CD4-positive, alpha-beta memory T cell (primary cell): ENCODE results near the gene ST3GAL2. TPM values are rescaled to one million over a fixed set of nuclear protein-coding genes. Genes with fewer than 3 reads are reported as not detected.

Experiments
- CTCF ChIA-PET: fragments of 350-600 bp; sonication (Branson Sonifier 250); formaldehyde crosslinking; loops from one replicate; lab custom pipeline; 2021; ENCODE audit warnings: inconsistent platforms; ENCODE audit not compliant: partially characterized antibody; lab: Charles Lee
- POLR2A ChIA-PET: fragments of 350-600 bp; sonication (Branson Sonifier 250); formaldehyde crosslinking; loops from one replicate; lab custom pipeline; 2021; ENCODE audit not compliant: partially characterized antibody; lab: Charles Lee
- DNase-seq, 5 donors: peaks; one replicate each; pipeline versions ENCODE4 v3.0.0 to v3.0.0-alpha.2; 2020 to 2022; ENCODE audit warnings: mixed read lengths in 1 of 5
- H3K27ac ChIP-seq: one replicate; pipeline ENCODE4 v1.7.0; 2013; ENCODE audit warnings: low read depth, low read length
- H3K27me3 ChIP-seq: 2 replicates; pipeline ENCODE4 v1.7.0; 2013; ENCODE audit warnings: mild to moderate bottlenecking, low read length, moderate library complexity; ENCODE audit not compliant: insufficient read depth
- H3K36me3 ChIP-seq: 2 replicates; pipeline ENCODE4 v1.7.0; 2013; ENCODE audit warnings: mild to moderate bottlenecking, low read length, moderate library complexity; ENCODE audit not compliant: insufficient read depth
- H3K4me1 ChIP-seq: 2 replicates; pipeline ENCODE4 v1.7.0; 2013; ENCODE audit warnings: mild to moderate bottlenecking, low read length, moderate library complexity; ENCODE audit not compliant: insufficient read depth
- H3K4me3 ChIP-seq, 2 donors: one replicate each; pipeline ENCODE4 v1.7.0; 2013; ENCODE audit warnings: low read length in 2 of 2, mild to moderate bottlenecking in 1 of 2
- H3K9me3 ChIP-seq, 2 donors: one replicate each; pipeline ENCODE4 v1.7.0; 2013; ENCODE audit warnings: low read length in 2 of 2, control low read depth in 1 of 2; ENCODE audit not compliant: control insufficient read depth in 1 of 2
- H3K27ac Mint-ChIP-seq, 7 donors: one replicate each; pipeline ENCODE4 v1.8.0; 2020 to 2021; ENCODE audit warnings: mixed read lengths in 7 of 7, mild to moderate bottlenecking in 6 of 7, inconsistent platforms in 3 of 7, moderate library complexity in 3 of 7
- H3K27me3 Mint-ChIP-seq, 2 donors: one replicate each; pipeline ENCODE4 v1.8.0; 2020 to 2021; ENCODE audit warnings: mixed read lengths in 2 of 2
- H3K36me3 Mint-ChIP-seq, 2 donors: one replicate each; pipeline ENCODE4 v1.8.0; 2020 to 2021; ENCODE audit warnings: mixed read lengths in 2 of 2, inconsistent platforms in 1 of 2, mild to moderate bottlenecking in 1 of 2
- H3K4me1 Mint-ChIP-seq, 4 donors: one replicate each; pipeline ENCODE4 v1.8.0; 2020 to 2021; ENCODE audit warnings: mixed read lengths in 4 of 4, mild to moderate bottlenecking in 1 of 4
- H3K4me3 Mint-ChIP-seq, 8 donors: one replicate each; pipeline ENCODE4 v1.8.0; 2020 to 2021; ENCODE audit warnings: mixed read lengths in 8 of 8, mild to moderate bottlenecking in 7 of 8, moderate library complexity in 6 of 8, inconsistent platforms in 3 of 8
- H3K9me3 Mint-ChIP-seq, 8 donors: one replicate each; pipeline ENCODE4 v1.8.0; 2020 to 2021; ENCODE audit warnings: mixed read lengths in 8 of 8, mild to moderate bottlenecking in 5 of 8, inconsistent platforms in 3 of 8, moderate library complexity in 1 of 8
- intact Hi-C: fragments of 100-400 bp; cut with micrococcal nuclease; formaldehyde crosslinking; loops from one replicate; pipeline ENCODE4 v1.15.1; 2023
- polyA plus RNA-seq, 2 donors: library from polyadenylated mRNA; unstranded; fragments of 300-500 nt; fragmentation: Illumina TruSeq; gene quantifications; one replicate each; pipeline ENCODE4 v1.2.3, GENCODE V29; 2021
- total RNA-seq, 2 experiments: library from RNA; stranded (reverse); gene quantifications; one replicate each; pipeline ENCODE4 v1.2.3, GENCODE V29; 2021

The ST3GAL2 gene
- total and polyA plus RNA-seq, 4 experiments from 2014 or later, result 10.0 to 30.8 (median 21.7) TPM

GRCh38 chr16:70429888-70430666 is 8.8 kb downstream of the ST3GAL2 start:
- no peak for DNase-seq
- H3K4me3 ChIP-seq, result no peak overlapping the region
- H3K4me1 Mint-ChIP-seq, result peaks cover 37 to 69% (median 56%) of the 10 kb centered on the region in 4 donors
- peaks cover 4% of the 10 kb centered on the region for H3K36me3 ChIP-seq
- peak overlapping the region; percentile 67 for H3K27ac ChIP-seq
- peak overlapping the region; percentile 80 to 96 (median 91) for H3K27ac Mint-ChIP-seq
- no peaks in the 10 kb centered on the region for H3K27me3 ChIP-seq
- intact Hi-C loops, result no loop called here
- no peaks in the 10 kb centered on the region for H3K9me3 Mint-ChIP-seq
- POLR2A ChIA-PET, result interaction anchor here (1.2 kb wide), 2 partner anchors 9 kb away, joined by 4 to 7 read pairs; partner anchors contain the start of gene ST3GAL2
- peak overlapping the region in 5 of 8 donors; percentile 62 to 82 (median 73) for H3K4me3 Mint-ChIP-seq
- no peaks in the 10 kb centered on the region for H3K9me3 ChIP-seq
- CTCF ChIA-PET, result no interaction called here
- peaks cover 52% of the 10 kb centered on the region for H3K4me1 ChIP-seq
- H3K36me3 Mint-ChIP-seq, result peaks cover 0 to 8% of the 10 kb centered on the region in 2 donors
- H3K27me3 Mint-ChIP-seq, result no peaks in the 10 kb centered on the region

DNA sequence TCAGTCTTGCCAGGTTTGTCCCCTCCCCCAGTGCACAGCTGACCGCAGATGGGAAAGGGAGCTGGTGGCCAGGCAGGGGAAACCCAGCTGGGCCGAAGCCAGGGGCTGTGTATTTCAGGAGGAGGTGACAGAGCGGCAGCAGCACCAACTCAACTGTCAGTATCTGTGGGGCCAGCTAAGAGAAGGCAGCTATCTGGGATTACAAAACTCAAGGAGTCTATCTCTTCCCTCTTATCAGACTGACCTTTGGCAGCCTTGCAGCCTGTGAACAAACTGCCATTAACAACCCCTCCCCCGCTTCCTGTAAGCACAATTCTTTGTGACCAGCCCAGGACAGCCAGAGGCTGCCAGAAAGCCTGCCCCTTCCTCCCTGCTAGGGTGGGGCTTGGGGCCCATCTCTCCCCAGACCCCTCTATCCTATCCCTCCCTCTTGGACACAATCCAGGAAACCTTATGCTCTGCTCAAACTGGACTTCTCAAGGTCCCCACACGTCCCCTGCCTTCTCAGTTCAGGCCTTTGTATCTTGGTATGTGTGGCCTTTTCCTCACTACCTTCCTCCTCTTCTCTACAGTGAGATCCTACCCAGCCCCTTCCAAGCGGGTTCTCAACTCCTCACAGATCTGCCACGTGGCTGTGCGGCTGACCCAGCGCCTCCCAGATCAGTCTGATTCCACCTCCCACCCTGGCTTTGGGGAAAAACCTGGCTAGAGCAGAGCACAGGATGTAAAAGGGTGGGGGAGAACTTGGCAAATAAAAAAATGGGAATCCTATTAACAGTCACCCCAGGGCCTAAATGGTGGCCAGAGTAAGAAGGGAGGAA is 10.5 kb downstream of the ST3GAL2 start:
- intact Hi-C loops, result no loop called here
- no peak overlapping the region for H3K27ac ChIP-seq

GRCh38 chr16:70427786-70428177 is 11.1 kb downstream of the ST3GAL2 start:
- intact Hi-C loops, result no loop called here
- Mint-ChIP-seq H3K9me3 (no peaks in the 10 kb centered on the region), H3K4me1 (peaks cover 28 to 53% (median 40%) of the 10 kb centered on the region in 4 donors), H3K27me3 (no peaks in the 10 kb centered on the region), H3K27ac (peak overlapping the region in 3 of 7 donors; percentile 34 to 57 (median 51)), H3K36me3 (peaks cover 0 to 5% of the 10 kb centered on the region in 2 donors), H3K4me3 (peak overlapping the region in 2 of 8 donors; percentile 5 to 26)
- Histone ChIP-seq H3K4me3 (no peak overlapping the region), H3K9me3 (no peaks in the 10 kb centered on the region), H3K36me3 (no peaks in the 10 kb centered on the region), H3K4me1 (peaks cover 42% of the 10 kb centered on the region), H3K27ac (no peak overlapping the region), H3K27me3 (no peaks in the 10 kb centered on the region)
- CTCF ChIA-PET, result no interaction called here
- POLR2A ChIA-PET, result interaction anchor here (1.2 kb wide), 1 partner anchor 11 kb away, joined by 4 read pairs; the partner anchor contains the start of gene ST3GAL2
- no peak for DNase-seq

More for the DNA sequence above, 10.5 kb downstream of the ST3GAL2 start:
- Histone ChIP-seq H3K4me1 (peaks cover 46% of the 10 kb centered on the region), H3K9me3 (no peaks in the 10 kb centered on the region), H3K36me3 (no peaks in the 10 kb centered on the region), H3K4me3 (no peak overlapping the region), H3K27me3 (no peaks in the 10 kb centered on the region)
- ChIA-PET CTCF (no interaction called here), POLR2A (interaction anchor here (1.2 kb wide), 1 partner anchor 10 kb away, joined by 4 read pairs; the partner anchor contains the start of gene ST3GAL2)
- Mint-ChIP-seq H3K9me3 (no peaks in the 10 kb centered on the region), H3K36me3 (peaks cover 0 to 5% of the 10 kb centered on the region in 2 donors), H3K4me1 (peaks cover 33 to 58% (median 44%) of the 10 kb centered on the region in 4 donors), H3K27me3 (no peaks in the 10 kb centered on the region), H3K27ac (peak overlapping the region; percentile 18 to 89 (median 72)), H3K4me3 (peak overlapping the region in 6 of 8 donors; percentile 5 to 64 (median 30))
- DNase-seq, result peak in 1 of 5 donors; percentile 52

GRCh38 chr16:70422543-70422942 is 16.4 kb downstream of the ST3GAL2 start:
- Histone ChIP-seq H3K27me3 (no peaks in the 10 kb centered on the region), H3K36me3 (no peaks in the 10 kb centered on the region), H3K9me3 (no peaks in the 10 kb centered on the region), H3K4me3 (no peak overlapping the region), H3K4me1 (peaks cover 45% of the 10 kb centered on the region), H3K27ac (no peak overlapping the region)
- Mint-ChIP-seq H3K4me3 (no peak overlapping the region), H3K27me3 (no peaks in the 10 kb centered on the region), H3K9me3 (no peaks in the 10 kb centered on the region), H3K27ac (peak overlapping the region in 2 of 7 donors; percentile 27 to 34), H3K4me1 (peaks cover 16 to 51% (median 39%) of the 10 kb centered on the region in 4 donors), H3K36me3 (peaks cover 0 to 5% of the 10 kb centered on the region in 2 donors)
- no peak for DNase-seq
- ChIA-PET CTCF (interaction anchor here (1.2 kb wide), 1 partner anchor 38 kb away, joined by 3 read pairs; no protein-coding TSS in a partner anchor), POLR2A (no interaction called here)
- intact Hi-C loops, result no loop called here

DNA sequence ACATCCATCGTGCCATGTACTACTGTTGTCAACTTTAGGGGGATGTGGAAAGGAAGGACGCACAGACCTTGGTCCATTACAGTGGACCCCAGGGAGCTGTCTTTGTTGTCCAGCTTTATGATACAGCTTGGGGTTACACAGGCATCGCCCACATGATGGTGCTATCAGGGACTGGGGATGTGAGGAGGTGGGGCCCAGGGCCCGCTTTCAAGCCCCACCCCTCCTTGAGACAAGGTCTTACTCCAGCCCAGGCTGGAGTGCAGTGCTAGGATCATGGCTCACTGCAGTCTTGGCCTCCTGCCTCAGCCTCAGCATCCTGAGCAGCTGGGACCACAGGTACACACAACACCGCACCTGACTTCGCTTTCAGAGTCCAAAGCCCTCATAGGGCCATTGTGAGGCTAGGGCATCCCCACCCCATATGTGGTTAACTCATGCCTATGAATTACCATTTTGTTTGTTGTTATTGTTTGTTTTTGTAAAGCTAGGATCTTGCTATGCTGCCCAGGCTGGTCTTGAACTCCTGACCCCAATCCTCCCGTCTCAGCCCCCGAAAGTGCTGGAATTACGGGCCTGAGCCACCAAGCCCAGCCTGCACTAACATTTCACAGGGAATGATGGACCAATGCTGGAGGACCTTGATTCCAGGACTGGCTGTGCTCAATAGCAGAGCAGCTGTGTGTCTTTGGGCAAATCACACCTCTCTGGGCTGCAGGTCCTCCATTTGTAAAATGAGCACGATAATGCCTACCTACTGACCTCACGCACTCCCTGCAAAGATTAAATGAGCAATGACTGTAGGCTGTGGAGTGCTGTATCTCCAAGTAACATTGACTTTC is 17.2 kb downstream of the ST3GAL2 start:
- Mint-ChIP-seq H3K36me3 (peaks cover 0 to 5% of the 10 kb centered on the region in 2 donors), H3K4me3 (no peak overlapping the region), H3K9me3 (no peaks in the 10 kb centered on the region), H3K27ac (peak overlapping the region in 3 of 7 donors; percentile 36 to 68 (median 60)), H3K4me1 (peaks cover 14 to 48% (median 39%) of the 10 kb centered on the region in 4 donors), H3K27me3 (no peaks in the 10 kb centered on the region)
- CTCF ChIA-PET, result interaction anchor here (1.2 kb wide), 1 partner anchor 39 kb away, joined by 3 read pairs; no protein-coding TSS in a partner anchor
- H3K4me1 ChIP-seq, result peaks cover 49% of the 10 kb centered on the region
- H3K36me3 ChIP-seq, result no peaks in the 10 kb centered on the region
- no peaks in the 10 kb centered on the region for H3K27me3 ChIP-seq
- H3K9me3 ChIP-seq, result no peaks in the 10 kb centered on the region
- no peak overlapping the region for H3K4me3 ChIP-seq
- POLR2A ChIA-PET, result interaction anchor here (1.3 kb wide), 1 partner anchor 8 kb away, joined by 4 read pairs; no protein-coding TSS in a partner anchor
- DNase-seq, result no peak
- intact Hi-C loops, result no loop called here
- no peak overlapping the region for H3K27ac ChIP-seq

- no peak overlapping the region for H3K27ac ChIP-seq
- H3K4me1 ChIP-seq, result peaks cover 49% of the 10 kb centered on the region
- Mint-ChIP-seq H3K27ac (peak overlapping the region in 1 of 7 donors; percentile 60), H3K36me3 (peaks cover 0 to 5% of the 10 kb centered on the region in 2 donors), H3K4me3 (no peak overlapping the region), H3K4me1 (peaks cover 14 to 52% (median 40%) of the 10 kb centered on the region in 4 donors), H3K27me3 (no peaks in the 10 kb centered on the region), H3K9me3 (no peaks in the 10 kb centered on the region)
- no peak for DNase-seq
- intact Hi-C loops, result no loop called here
- H3K36me3 ChIP-seq, result no peaks in the 10 kb centered on the region
- no peaks in the 10 kb centered on the region for H3K9me3 ChIP-seq
- H3K4me3 ChIP-seq, result no peak overlapping the region
- ChIA-PET CTCF (interaction anchor here (0.6 to 1.2 kb wide), 2 partner anchors 32 to 39 kb away, joined by 3 read pairs; no protein-coding TSS in a partner anchor), POLR2A (interaction anchor here (1.3 kb wide), 1 partner anchor 9 kb away, joined by 4 read pairs; no protein-coding TSS in a partner anchor)
- H3K27me3 ChIP-seq, result no peaks in the 10 kb centered on the region
Observed at GRCh38 chr16:70421014-70421413, 17.9 kb downstream of the ST3GAL2 start.
